Measurements from ENCODE around the gene SEMA5B. TPM values are rescaled to one million over a fixed set of nuclear protein-coding genes. Genes with fewer than 3 reads are reported as not detected.

Gene SEMA5B
- total and polyA plus RNA-seq, 2 experiments from 2014 or later: 8.0 to 26.8 TPM

- TF ChIP-seq ZNF462 (CRISPR knock-in tag; IDR thresholded peaks at IDR 0.05): peak; percentile 55; the same call in 1 of the 2 replicates
Measured at GRCh38 chr3:122952520-122952919, 75.0 kb downstream of the SEMA5B start (continued).

- Histone ChIP-seq H3K27ac (ENCODE audit: low read depth) (no peak overlapping the region), H3K79me2 (replicated peaks; ENCODE audit: insufficient read depth) (no peaks in the 10 kb centered on the region), H3K36me3 (ENCODE audit: insufficient read depth) (no peaks in the 10 kb centered on the region), H3K27me3 (ENCODE audit: insufficient read depth) (no peaks in the 10 kb centered on the region; the same call in 1 of the 2 replicates), H2AFZ (no peak overlapping the region), H3K4me2 (no peak overlapping the region), H3K9me2 (ENCODE audit: insufficient read depth) (no peaks in the 10 kb centered on the region), H3F3A (replicated peaks; ENCODE audit: low read depth) (no peaks in the 10 kb centered on the region), H3K4me1 (ENCODE audit: insufficient read depth) (peaks cover 13% of the 10 kb centered on the region), H4K20me1 (replicated peaks; ENCODE audit: insufficient read depth) (no peaks in the 10 kb centered on the region), H3K4me3 (no peak overlapping the region)
- DNase-seq (ENCODE audit: low spot score): peak; percentile 49
- no peak overlapping the region for H3K4me3 Mint-ChIP-seq
- TF ChIP-seq JUNB (IDR thresholded peaks at IDR 0.05; ENCODE audit: unreplicated experiment) (no peak), CTCF (conservative IDR thresholded peaks at IDR 0.05; ENCODE audit: low read depth in 2 of 2) (peak; percentile 33 to 75; a peak in 3 of 4 replicates)
- peaks cover 42% of the 10 kb centered on the region for H3K4me1 Mint-ChIP-seq
- no peak overlapping the region for H3K27ac Mint-ChIP-seq
- H3K9me3 Mint-ChIP-seq: no peaks in the 10 kb centered on the region
- peak; percentile 71 for ATAC-seq
- 0 out of 3 replicates have a peak, but pooled peaks cover 3% of the 10 kb centered on the region for H3K36me3 Mint-ChIP-seq (ENCODE audit: low read depth)
- peaks cover 16% of the 10 kb centered on the region for H3K27me3 Mint-ChIP-seq (ENCODE audit: insufficient read depth, low read depth, poor library complexity)
Measured at GRCh38 chr3:122948408-122948807, 79.2 kb downstream of the SEMA5B start.
